CD4-positive, alpha-beta T cell treated with Interleukin-21 for 1 hour (primary cell): ENCODE measurements around the gene CD300H.

Experiments
- DNase-seq: peaks from one replicate; pipeline ENCODE4 v3.0.0-alpha.2; 2020

Gene CD300H

DNA sequence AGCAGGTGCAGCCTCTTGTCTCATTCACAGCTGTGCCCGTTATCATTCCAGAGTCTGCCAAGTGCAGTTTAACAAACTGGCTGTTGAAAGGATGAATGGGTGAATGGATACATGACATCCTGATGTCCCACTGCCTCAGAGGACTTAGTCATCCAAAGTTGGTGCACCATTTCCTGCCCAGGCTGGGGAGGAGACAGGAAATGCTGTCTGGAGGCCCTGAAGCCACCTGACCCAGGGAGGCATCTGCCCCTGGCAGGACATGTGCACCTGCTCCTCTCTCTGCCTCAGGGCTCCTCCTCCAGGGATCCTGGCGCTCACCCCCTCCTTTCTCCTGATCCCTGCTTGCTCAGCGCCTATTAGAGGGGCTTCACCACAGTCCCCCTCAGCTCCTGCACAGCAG is 19.6 kb downstream of the CD300H start:
- no peak for DNase-seq

- no peak for DNase-seq
Observed at GRCh38 chr17:74547264-74547663, 20.0 kb downstream of the CD300H start.

DNA sequence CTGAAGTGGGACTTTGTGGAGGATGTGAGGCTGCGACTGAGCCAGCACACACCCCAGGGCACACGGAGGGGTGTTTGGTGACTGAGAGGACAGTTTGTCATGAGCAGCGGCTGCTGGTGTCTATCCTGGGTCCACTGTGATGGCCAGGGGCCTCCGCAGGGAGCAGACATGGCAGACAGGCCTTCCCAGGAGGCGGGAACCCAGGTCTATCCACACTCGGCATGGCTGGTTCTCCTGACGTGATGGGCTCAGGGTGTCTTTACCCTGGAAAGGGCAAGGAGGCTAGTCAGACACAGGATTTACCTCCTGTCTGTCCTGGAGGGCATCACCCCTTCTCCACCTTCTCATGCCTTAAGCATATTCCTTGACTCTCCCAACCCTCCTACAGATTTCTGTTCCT is 20.7 kb downstream of the CD300H start:
- DNase-seq, result no peak

DNA sequence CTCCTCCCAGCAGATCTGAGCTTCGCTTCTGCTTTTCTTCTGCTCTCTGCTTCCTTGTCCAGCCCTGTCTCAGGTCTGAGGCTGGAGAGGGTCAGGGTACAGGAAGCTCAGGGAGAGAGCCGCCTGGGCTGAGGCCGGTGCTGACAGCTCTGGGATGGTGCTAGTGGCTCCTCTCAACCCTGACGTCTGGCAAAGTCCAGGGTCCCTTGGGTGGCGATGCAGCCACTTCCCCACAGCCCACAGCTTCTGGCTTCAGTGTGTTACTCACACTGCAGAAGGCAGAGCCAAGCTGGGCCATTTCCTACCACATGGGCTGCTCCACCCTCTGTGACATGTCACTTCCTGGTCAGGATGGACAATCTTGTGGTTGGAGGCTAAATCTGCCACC is 21.5 kb downstream of the CD300H start, which contains the start of gene CD300C:
TSS of gene CD300C (minus strand) at position 273 of the 388 bp plus-strand sequence. CDS start 333 bp downstream, outside the sequence.
- DNase-seq, result peak; percentile 17

DNA sequence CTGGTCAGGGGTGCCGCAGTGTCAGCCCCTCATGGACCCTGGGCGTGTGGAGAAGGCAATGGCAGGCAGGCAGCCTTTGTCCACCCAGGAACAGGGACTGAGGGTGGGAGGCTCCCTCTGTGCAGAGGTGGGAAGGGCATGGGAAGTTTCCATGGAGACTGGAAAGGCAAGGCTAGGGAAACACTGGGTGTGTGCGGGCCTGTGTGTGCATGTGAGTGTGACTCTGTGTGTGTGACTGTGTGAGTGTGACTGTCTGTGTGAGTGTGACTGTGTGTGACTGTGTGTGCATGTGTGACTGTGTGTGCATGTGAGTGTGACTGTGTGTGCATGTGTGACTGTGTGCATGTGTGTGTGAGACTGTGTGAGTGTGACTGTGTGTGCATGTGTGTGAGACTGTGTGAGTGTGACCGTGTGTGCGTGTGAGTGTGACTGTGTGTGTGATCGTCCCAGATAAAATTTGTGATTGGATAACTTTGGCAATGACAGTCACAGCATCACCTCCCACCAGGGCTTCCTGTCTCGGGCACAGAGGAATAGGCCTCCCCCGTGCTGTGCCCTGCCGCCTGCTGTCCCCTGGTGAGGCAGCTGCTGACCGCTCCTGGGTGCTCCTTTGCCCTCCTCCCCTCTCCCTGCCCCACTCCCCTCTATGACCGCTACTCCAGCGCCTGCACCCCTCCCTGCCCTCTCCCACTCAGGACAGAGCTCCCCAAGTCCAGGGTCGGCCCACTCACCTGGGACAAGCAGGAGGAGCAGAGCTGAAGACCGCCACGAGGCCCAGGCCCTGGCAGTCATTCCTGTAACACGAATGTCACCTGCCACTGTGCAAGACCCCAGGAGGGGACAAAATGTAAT is 22.1 kb downstream of the CD300H start:
- no peak for DNase-seq

GRCh38 chr17:74543891-74544760 is 23.2 kb downstream of the CD300H start:
- DNase-seq, result no peak

DNA sequence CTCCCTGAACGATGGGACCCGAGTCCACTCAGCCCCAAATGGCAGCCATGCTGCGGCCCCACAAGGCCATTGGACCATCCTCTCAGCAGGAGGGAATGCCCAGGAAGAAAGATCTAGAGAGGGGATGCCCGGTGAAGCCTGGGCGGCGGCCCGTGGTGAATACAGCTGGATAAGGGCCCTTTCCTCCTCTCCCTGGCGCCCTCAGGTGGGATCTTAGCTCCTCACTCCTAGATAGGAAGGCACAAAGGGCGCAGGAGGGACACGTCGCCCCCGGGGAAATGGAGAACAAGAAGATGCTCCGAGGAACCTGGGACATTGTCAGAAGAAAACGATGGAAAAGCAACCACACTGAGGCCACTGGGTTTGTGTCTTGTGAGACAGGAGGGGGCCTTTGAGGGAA is 23.9 kb downstream of the CD300H start:
- no peak for DNase-seq

DNA sequence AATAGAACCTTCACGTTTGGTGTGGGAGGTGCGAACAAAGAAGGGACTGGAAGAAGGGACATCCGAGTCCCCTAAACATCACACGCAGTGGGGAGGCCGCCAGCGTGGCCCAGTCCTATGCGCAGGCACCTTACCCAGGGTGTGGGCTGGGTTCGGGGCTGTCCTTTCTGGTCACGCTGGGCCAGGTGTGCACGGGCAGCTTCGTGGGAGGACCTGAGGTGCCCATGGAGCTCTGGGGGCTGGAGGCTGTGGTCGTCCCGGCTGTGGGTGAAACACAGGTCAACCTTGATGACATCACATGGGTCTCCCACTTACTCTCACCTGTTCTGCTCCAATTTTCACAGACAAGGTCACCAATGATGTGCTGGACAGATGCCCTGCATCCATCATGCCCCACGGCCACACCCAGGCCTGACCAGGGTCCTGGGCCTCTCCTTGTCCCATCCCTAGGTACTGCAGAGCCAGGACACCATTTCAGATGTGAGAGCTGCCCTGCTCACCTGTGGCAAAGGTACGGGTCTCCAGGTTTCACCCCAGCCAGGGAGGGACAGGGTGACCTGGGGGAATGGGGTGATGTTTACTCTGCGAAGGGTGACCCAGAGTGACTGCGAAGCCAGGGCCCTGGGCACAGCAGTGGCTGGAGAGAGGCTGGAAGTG is 24.5 kb downstream of the CD300H start:
- no peak for DNase-seq

GRCh38 chr17:74542166-74542565 is 25.1 kb downstream of the CD300H start:
- no peak for DNase-seq

DNA sequence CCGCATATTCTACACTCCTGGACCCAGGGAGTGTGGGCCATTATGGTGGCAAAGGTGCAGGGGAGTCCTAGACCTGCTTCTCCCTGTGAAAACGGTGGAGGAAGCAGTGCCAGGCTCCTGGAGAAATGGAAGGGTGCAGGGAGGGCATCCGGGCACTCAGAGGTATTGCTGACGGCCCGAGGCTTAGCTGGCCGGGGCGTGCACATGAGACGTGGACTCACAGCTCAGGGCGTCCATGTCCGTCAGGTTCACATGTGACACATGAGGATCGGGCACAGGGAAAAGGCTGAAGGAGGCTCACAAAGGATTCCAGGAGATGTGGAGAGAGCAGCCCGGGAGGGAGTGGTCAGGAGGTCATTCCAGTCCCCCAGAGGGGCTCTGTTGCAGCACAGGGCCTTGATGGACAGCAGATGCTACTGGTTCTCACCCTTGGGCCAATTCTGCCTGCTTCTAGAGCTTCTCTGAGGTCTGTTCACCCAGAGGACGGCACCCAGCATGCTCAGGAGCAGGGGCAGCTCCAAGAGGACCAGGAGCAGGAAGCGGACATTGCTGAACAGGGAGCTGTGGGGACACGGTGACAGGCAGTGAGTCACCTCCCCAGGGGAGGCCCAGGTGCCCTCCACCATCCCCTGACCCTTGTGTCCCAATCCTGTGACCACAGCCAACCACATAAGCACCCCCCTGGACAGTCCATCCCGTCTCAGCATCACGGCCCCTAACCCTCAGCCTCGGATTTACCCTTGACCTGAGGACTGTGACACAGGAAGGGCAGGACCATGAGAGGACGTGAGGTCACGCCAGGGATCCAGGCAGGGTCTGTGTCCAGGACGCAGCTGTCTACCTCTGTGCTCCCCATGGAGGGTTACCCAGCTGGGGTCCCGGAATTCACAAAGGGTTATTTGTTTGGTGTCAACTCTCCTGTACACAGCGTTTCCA is 25.9 kb downstream of the CD300H start:
- DNase-seq, result no peak

DNA sequence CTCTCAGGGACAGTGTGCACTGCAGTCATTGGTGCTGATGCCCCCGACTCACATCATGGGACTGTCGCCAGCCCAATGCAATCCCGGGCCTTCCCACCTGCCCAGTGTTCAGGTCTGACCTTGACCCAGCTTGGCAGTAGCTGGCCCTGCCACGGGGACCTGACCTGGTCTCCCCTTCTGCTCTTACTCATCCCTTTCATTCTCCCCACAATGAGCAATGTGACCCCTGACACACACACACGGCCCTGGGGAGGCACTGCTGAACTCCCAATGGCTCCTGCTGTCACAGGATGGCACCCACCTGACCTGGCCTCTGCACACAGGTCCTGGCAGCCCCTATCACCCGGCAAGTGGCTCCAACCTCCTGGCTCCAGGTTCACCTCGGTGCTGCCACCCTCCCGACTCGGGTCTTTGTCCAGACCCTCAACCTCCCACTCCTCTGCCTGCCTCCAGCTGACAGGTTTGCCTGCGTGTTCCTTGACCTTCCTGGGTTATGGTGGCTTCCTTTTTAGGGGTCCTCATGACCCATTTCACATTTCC is 28.0 kb downstream of the CD300H start:
- DNase-seq, result no peak

- no peak for DNase-seq
Observed at GRCh38 chr17:74536890-74537289, 30.4 kb downstream of the CD300H start.

GRCh38 chr17:74532115-74532514 is 35.2 kb downstream of the CD300H start:
- DNase-seq, result peak; percentile 54

DNA sequence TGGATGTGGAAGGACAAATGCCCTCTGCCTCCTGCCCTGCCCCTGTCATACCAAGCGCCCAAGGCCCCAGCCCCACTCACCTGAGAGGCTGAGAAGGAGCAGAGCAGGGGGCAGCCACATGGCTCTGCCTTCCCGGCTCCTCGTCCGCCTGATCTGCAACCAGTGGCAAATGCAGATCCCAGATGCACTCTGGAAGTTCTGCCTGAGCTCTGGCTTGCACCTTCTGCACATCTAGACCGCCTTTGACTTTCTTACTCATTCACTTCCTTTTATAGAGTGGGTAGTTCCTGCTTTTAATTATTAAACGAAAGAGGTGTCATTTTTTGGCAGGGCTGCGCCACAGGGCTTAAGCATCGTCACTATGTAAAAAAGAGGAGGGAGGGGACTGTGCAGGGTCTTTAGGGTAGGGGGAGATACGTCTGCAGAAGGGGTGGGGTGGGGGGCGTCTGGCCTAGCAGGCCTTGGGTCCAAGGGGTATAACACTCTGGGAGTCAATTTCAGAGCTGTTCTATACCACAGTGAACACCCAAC is 36.0 kb downstream of the CD300H start, which contains the start of gene CD300LB:
TSS of gene CD300LB (minus strand) at position 245 of the 531 bp plus-strand sequence. CDS start at position 120, 125 bp downstream.
- DNase-seq, result no peak

DNA sequence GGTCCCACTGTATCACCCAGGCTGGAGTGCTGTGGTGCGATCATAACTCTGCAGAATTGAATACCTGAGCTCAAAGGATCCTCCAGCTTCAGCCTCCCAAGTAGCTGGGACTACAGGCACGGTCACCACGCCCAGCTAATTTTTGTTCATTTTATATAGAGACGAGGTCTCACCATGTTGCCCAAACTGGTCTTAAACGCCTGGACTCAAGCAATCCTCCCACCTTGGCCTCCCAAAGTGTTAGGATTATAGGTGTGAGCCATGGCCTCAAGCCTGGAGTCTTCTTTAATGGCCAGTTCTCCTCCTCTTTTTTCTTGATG is 36.5 kb downstream of the CD300H start:
- DNase-seq, result no peak

GRCh38 chr17:74529243-74529642 is 38.1 kb downstream of the CD300H start:
- no peak for DNase-seq

GRCh38 chr17:74528491-74529199 is 38.7 kb downstream of the CD300H start:
- DNase-seq, result peak; percentile 31

DNA sequence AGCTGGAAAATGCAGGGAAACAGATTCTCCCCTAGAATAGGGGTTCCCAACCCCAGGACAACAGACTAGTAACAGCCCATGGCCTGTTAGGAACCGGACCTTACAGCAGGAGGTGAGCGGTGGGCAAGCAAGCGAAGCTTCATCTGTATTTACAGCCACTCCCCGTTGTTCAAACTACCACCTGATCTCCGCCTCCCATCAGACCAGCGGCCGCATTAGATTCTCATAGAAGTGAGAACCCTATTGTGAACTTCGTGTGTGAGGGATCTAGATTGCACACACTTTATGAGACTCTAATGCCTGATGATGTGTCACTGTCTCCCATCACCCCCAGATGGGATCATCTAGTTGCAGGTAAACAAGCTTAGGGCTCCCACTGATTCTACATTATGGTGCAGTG is 39.6 kb downstream of the CD300H start:
- no peak for DNase-seq

GRCh38 chr17:74527081-74527480 is 40.2 kb downstream of the CD300H start:
- no peak for DNase-seq

DNA sequence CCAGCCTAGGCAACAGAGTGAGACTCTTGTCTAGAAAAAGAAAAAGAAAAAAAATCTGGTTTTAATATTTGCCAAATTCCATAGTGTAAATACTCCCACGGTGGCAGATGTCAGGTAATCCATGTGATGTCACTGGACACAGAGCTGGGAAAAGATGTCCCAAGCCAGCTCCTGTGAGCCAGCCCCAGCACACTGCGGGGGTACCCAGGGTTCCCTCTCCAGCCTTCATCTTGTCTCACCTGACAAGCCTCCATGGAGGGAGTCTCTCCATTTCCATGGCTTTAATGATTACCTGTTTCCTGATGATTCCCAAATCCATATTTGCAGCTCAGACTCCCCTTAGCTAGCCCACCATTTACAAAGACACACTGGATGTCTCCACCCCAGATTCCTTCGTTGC is 40.6 kb downstream of the CD300H start:
- DNase-seq, result no peak

- DNase-seq, result no peak
Observed at GRCh38 chr17:74525781-74526288, 41.5 kb downstream of the CD300H start.
